ENCODE measurements around the gene FBLN2. TPM values are rescaled to one million over a fixed set of nuclear protein-coding genes. Genes with fewer than 3 reads are reported as not detected.

The FBLN2 gene
- total RNA-seq, 2 donors from 2014 or later = 10.5 to 24.1 TPM

GRCh38 chr3:13638927-13639326 is 90.0 kb downstream of the FBLN2 start:
- H3K9ac ChIP-seq (ENCODE audit: low read depth in 2 of 2, low read length in 2 of 2) = no peak overlapping the region
- TF ChIP-seq CTCF (IDR thresholded peaks at IDR 0.05) = no peak
- H3K4me1 ChIP-seq = no peaks in the 10 kb centered on the region
- intact Hi-C loops (cut with DNase I) = no loop called here
- no peaks in the 10 kb centered on the region for H3K27me3 ChIP-seq
- no peak overlapping the region for H3K4me3 ChIP-seq
- H3K27ac ChIP-seq = no peak overlapping the region
- H3K36me3 ChIP-seq = no peaks in the 10 kb centered on the region
- no peak for DNase-seq
- H3K9me3 ChIP-seq = no peaks in the 10 kb centered on the region

- Histone ChIP-seq H3K27me3 (no peaks in the 10 kb centered on the region), H3K4me1 (no peaks in the 10 kb centered on the region), H3K9ac (ENCODE audit: low read depth in 2 of 2, low read length in 2 of 2) (no peak overlapping the region), H3K36me3 (no peaks in the 10 kb centered on the region), H3K4me3 (no peak overlapping the region), H3K27ac (no peak overlapping the region), H3K9me3 (no peaks in the 10 kb centered on the region)
- intact Hi-C loops (cut with DNase I) = no loop called here
- no peak for DNase-seq
- TF ChIP-seq CTCF (IDR thresholded peaks at IDR 0.05) = no peak
Observed at GRCh38 chr3:13642597-13642996, 93.7 kb downstream of the FBLN2 start.

- no peak for TF ChIP-seq CTCF (IDR thresholded peaks at IDR 0.05)
- Histone ChIP-seq H3K9ac (ENCODE audit: low read depth in 2 of 2, low read length in 2 of 2) (no peak overlapping the region), H3K36me3 (no peaks in the 10 kb centered on the region), H3K4me1 (peaks cover 3% of the 10 kb centered on the region), H3K27ac (no peak overlapping the region), H3K9me3 (no peaks in the 10 kb centered on the region), H3K27me3 (no peaks in the 10 kb centered on the region), H3K4me3 (no peak overlapping the region)
- intact Hi-C loops (cut with DNase I) = no loop called here
- no peak for DNase-seq
Observed at GRCh38 chr3:13644341-13645117, 95.6 kb downstream of the FBLN2 start.

- no peak for DNase-seq
- no peak for TF ChIP-seq CTCF (IDR thresholded peaks at IDR 0.05)
- Histone ChIP-seq H3K27ac (no peak overlapping the region), H3K9me3 (no peaks in the 10 kb centered on the region), H3K4me3 (no peak overlapping the region), H3K4me1 (peaks cover 9% of the 10 kb centered on the region), H3K36me3 (no peaks in the 10 kb centered on the region), H3K9ac (ENCODE audit: low read depth in 2 of 2, low read length in 2 of 2) (no peak overlapping the region), H3K27me3 (no peaks in the 10 kb centered on the region)
- intact Hi-C loops (cut with DNase I) = no loop called here
Observed at GRCh38 chr3:13645801-13646637, 97.1 kb downstream of the FBLN2 start.

- DNase-seq = no peak
- no peak overlapping the region for H3K4me3 ChIP-seq
- H3K27me3 ChIP-seq = no peaks in the 10 kb centered on the region
- no peak overlapping the region for H3K9ac ChIP-seq (ENCODE audit: low read depth in 2 of 2, low read length in 2 of 2)
- H3K4me1 ChIP-seq = peaks cover 9% of the 10 kb centered on the region
- no peak for TF ChIP-seq CTCF (IDR thresholded peaks at IDR 0.05)
- intact Hi-C loops (cut with DNase I) = no loop called here
- no peak overlapping the region for H3K27ac ChIP-seq
- H3K9me3 ChIP-seq = no peaks in the 10 kb centered on the region
- H3K36me3 ChIP-seq = no peaks in the 10 kb centered on the region
Observed at GRCh38 chr3:13647298-13648059, 98.6 kb downstream of the FBLN2 start.
